OCI-LY7 (cell line): Measurements from ENCODE around the gene SLC35F1. TPM values are rescaled to one million over a fixed set of nuclear protein-coding genes. Genes with fewer than 3 reads are reported as not detected.

ENCODE experiments used
- BruUV-seq: library from RNA; stranded (reverse); fragments of 400-500 nt; replicated peaks from 2 replicates; lab custom pipeline; 2021; lab: Mats Ljungman, UMichigan
- CTCF ChIA-PET: fragments of 300-600 bp; sonication (Branson Sonifier 250); formaldehyde crosslinking; loops from one replicate; lab custom pipeline; 2022; ENCODE audit warnings: antibody characterized with exemption; ENCODE audit not compliant: unreplicated experiment; lab: Charles Lee
- POLR2A ChIA-PET: fragments of 300-600 bp; sonication (Branson Sonifier 250); formaldehyde crosslinking; loops from one replicate; lab custom pipeline; 2022; ENCODE audit warnings: antibody characterized with exemption; lab: Charles Lee
- DNase-seq: peaks from one replicate; pipeline ENCODE4 v3.0.0-alpha.2; 2015; ENCODE audit warnings: low spot score
- H2AFZ ChIP-seq: fragments of 200-600 bp; sonication (generic), shearing (Covaris generic); 2 replicates; pipeline ENCODE4 v1.6.1; 2014; ENCODE audit warnings: mild to moderate bottlenecking, antibody characterized with exemption, low read length, moderate library complexity
- H3K27ac ChIP-seq: fragments of 200-600 bp; sonication (generic); 2 replicates; pipeline ENCODE4 v1.5.1; 2014; ENCODE audit warnings: mixed run types, low read depth, mild to moderate bottlenecking, moderate library complexity, low read length, inconsistent platforms; ENCODE audit not compliant: poor library complexity, severe bottlenecking
- H3K36me3 ChIP-seq: fragments of 200-600 bp; sonication (generic); 2 replicates; pipeline ENCODE4 v1.6.1; 2014; ENCODE audit warnings: mild to moderate bottlenecking, antibody characterized with exemption, low read length, moderate library complexity, mixed read lengths; ENCODE audit not compliant: insufficient read depth
- H3K4me1 ChIP-seq: fragments of 200-600 bp; sonication (generic); 2 replicates; pipeline ENCODE4 v1.5.1; 2014; ENCODE audit warnings: mild to moderate bottlenecking, low read length; ENCODE audit not compliant: insufficient read depth, poor library complexity, severe bottlenecking
- H3K4me2 ChIP-seq: fragments of 200-600 bp; sonication (generic); 2 replicates; pipeline ENCODE4 v1.6.1; 2014; ENCODE audit warnings: mild to moderate bottlenecking, low read length
- H3K4me3 ChIP-seq: fragments of 200-600 bp; sonication (generic); 2 replicates; pipeline ENCODE4 v1.5.1; 2014; ENCODE audit warnings: mild to moderate bottlenecking, low read depth, low read length; ENCODE audit not compliant: poor library complexity, severe bottlenecking
- H3K79me2 ChIP-seq: fragments of 200-600 bp; sonication (generic); 2 replicates; pipeline ENCODE4 v1.6.1; 2016; ENCODE audit warnings: low read depth, mild to moderate bottlenecking, low read length, moderate library complexity, mixed read lengths; ENCODE audit not compliant: insufficient read depth
- H3K9me2 ChIP-seq: fragments of 200-600 bp; sonication (generic); 2 replicates; pipeline ENCODE4 v1.6.1; 2016; ENCODE audit warnings: mild to moderate bottlenecking, low read length, mixed read lengths; ENCODE audit not compliant: insufficient read depth
- H3K9me3 ChIP-seq: fragments of 200-600 bp; sonication (generic); 2 replicates; pipeline ENCODE4 v1.6.1; 2014; ENCODE audit warnings: mild to moderate bottlenecking, mixed run types, low read length, mixed read lengths
- H4K20me1 ChIP-seq: fragments of 200-600 bp; sonication (generic); 2 replicates; pipeline ENCODE4 v1.6.1; 2014; ENCODE audit warnings: mild to moderate bottlenecking, antibody characterized with exemption, low read length, moderate library complexity, mixed read lengths; ENCODE audit not compliant: insufficient read depth
- EZH2phosphoT487 ChIP-seq: fragments of 200-600 bp; sonication (generic); IDR thresholded peaks from 2 replicates; pipeline ENCODE4 v1.6.1; 2018; ENCODE audit warnings: low read depth, borderline replicate concordance, mild to moderate bottlenecking, mixed run types, antibody characterized with exemption, low read length, moderate library complexity, mixed read lengths
- intact Hi-C: fragments of 100-400 bp; cut with micrococcal nuclease; formaldehyde crosslinking; loops from one replicate; pipeline ENCODE4 v1.10.0; 2022; ENCODE audit not compliant: unreplicated experiment
- total RNA-seq, 2 experiments: library from RNA; depleted of rRNA in 1 of 2; stranded (reverse); fragments of >200 nt in 1 of 2; shearing (Covaris generic) in 1 of 2; gene quantifications; 2 replicates each; pipeline ENCODE4 v1.2.3, GENCODE V29; 2014 to 2022
- TF ChIP-seq, protein P1 (sequence below): fragments of 200-600 bp; sonication (generic); conservative IDR thresholded peaks from 2 replicates; pipeline ENCODE4 v1.5.1; 2014; ENCODE audit warnings: mild to moderate bottlenecking, antibody characterized with exemption, low read length, moderate library complexity, mixed read lengths

Gene SLC35F1
- total RNA-seq, 2 experiments from 2014 or later, result 0.03 TPM; not detected in 1

- no peaks in the 10 kb centered on the region for H3K9me2 ChIP-seq
These were observed 20.8 kb downstream of the SLC35F1 start for GRCh38 chr6:117927866-117928265.

DNA sequence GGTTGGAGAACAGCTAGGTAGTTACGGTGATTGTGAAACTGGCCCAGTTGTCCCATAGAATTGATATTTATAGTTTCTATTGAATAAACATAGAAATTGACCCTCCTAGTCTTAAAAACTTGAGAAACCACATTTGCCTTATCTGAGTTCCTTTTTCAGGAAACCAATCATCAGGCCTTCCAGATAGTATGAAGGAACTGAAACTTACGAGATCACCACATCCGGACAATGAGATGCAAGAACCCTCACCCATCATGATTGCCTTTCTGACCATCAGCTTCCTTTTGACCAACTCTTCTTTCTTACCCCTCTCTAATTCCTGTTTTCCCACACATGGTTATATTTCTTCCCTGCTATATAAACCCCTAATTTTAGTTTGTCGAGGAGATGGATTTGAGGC is 21.8 kb downstream of the SLC35F1 start:
- H3K4me1 ChIP-seq, result no peaks in the 10 kb centered on the region
- H3K9me2 ChIP-seq, result no peaks in the 10 kb centered on the region
- DNase-seq, result peak; percentile 3
- ChIA-PET POLR2A (no interaction called here), CTCF (no interaction called here)
- intact Hi-C loops, result no loop called here
- no peaks in the 10 kb centered on the region for H3K36me3 ChIP-seq
- no peak overlapping the region for H3K4me2 ChIP-seq
- no peak overlapping the region for H3K4me3 ChIP-seq
- H3K79me2 ChIP-seq, result no peaks in the 10 kb centered on the region
- H2AFZ ChIP-seq, result no peak overlapping the region
- no TSS peak for BruUV-seq
- H3K27ac ChIP-seq, result no peak overlapping the region
- H3K9me3 ChIP-seq, result 0 out of 2 replicates have a peak, but pooled peaks cover 9% of the 10 kb centered on the region
- TF ChIP-seq, protein P1, sequence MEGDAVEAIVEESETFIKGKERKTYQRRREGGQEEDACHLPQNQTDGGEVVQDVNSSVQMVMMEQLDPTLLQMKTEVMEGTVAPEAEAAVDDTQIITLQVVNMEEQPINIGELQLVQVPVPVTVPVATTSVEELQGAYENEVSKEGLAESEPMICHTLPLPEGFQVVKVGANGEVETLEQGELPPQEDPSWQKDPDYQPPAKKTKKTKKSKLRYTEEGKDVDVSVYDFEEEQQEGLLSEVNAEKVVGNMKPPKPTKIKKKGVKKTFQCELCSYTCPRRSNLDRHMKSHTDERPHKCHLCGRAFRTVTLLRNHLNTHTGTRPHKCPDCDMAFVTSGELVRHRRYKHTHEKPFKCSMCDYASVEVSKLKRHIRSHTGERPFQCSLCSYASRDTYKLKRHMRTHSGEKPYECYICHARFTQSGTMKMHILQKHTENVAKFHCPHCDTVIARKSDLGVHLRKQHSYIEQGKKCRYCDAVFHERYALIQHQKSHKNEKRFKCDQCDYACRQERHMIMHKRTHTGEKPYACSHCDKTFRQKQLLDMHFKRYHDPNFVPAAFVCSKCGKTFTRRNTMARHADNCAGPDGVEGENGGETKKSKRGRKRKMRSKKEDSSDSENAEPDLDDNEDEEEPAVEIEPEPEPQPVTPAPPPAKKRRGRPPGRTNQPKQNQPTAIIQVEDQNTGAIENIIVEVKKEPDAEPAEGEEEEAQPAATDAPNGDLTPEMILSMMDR, result no peak
- no peak for TF ChIP-seq EZH2phosphoT487
- H4K20me1 ChIP-seq, result no peaks in the 10 kb centered on the region

More at GRCh38 chr6:117927866-117928265, 20.8 kb downstream of the SLC35F1 start:
- Histone ChIP-seq H3K9me3 (0 out of 2 replicates have a peak, but pooled peaks cover 9% of the 10 kb centered on the region), H4K20me1 (no peaks in the 10 kb centered on the region), H3K4me1 (no peaks in the 10 kb centered on the region), H3K36me3 (no peaks in the 10 kb centered on the region), H2AFZ (no peak overlapping the region), H3K4me2 (no peak overlapping the region), H3K79me2 (no peaks in the 10 kb centered on the region), H3K27ac (no peak overlapping the region), H3K4me3 (no peak overlapping the region)
- no peak for DNase-seq
- no peak for TF ChIP-seq EZH2phosphoT487
- TF ChIP-seq, protein P1, result no peak
- ChIA-PET POLR2A (no interaction called here), CTCF (no interaction called here)
- intact Hi-C loops, result no loop called here
- no TSS peak for BruUV-seq

DNA sequence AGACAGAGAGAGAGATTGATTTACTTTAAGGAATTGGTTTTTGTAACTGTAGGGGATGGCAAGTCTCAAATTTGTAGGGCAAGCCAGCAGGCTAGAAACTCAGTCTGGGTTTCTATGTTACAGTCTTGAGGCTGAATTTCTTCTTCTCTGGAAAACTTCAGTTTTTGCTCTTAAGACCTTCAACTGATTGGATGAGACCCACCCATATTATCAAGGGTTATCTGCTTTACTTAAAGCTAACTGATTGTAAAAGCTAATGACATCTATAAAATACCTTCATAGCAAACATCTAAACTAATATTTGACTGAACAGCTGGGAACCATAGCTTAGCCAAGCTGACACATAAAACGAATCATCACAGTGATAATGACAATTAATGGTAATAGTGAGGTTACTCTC is 22.4 kb downstream of the SLC35F1 start:
- Histone ChIP-seq H3K9me3 (0 out of 2 replicates have a peak, but pooled peaks cover 9% of the 10 kb centered on the region), H3K79me2 (no peaks in the 10 kb centered on the region), H2AFZ (no peak overlapping the region), H4K20me1 (no peaks in the 10 kb centered on the region), H3K36me3 (no peaks in the 10 kb centered on the region), H3K4me1 (no peaks in the 10 kb centered on the region), H3K27ac (no peak overlapping the region), H3K4me3 (no peak overlapping the region), H3K9me2 (no peaks in the 10 kb centered on the region), H3K4me2 (no peak overlapping the region)
- TF ChIP-seq, protein P1, result no peak
- TF ChIP-seq EZH2phosphoT487, result no peak
- no peak for DNase-seq
- ChIA-PET POLR2A (no interaction called here), CTCF (no interaction called here)
- intact Hi-C loops, result no loop called here
- no TSS peak for BruUV-seq
